KMS-11 (cell line): ENCODE measurements around the gene SLC24A3.
"Not testable (repeated sequence)": the region's sequence is repeated elsewhere in the genome, so short reads cannot be mapped to it uniquely, and the experiment has no call there.

Source experiments
- H2AFZ ChIP-seq: fragments of 200-600 bp; sonication (generic); 2 replicates; pipeline ENCODE4 v1.6.1; 2016; ENCODE audit warnings: antibody characterized with exemption, mixed run types, low read depth
- H3K27ac ChIP-seq: fragments of 200-600 bp; sonication (generic); 2 replicates; pipeline ENCODE4 v1.6.1; 2016; ENCODE audit warnings: mild to moderate bottlenecking, mixed run types
- H3K27me3 ChIP-seq: fragments of 200-600 bp; sonication (generic); 2 replicates; pipeline ENCODE4 v1.6.1; 2017; ENCODE audit warnings: mild to moderate bottlenecking, low read depth, mixed run types, moderate library complexity; ENCODE audit not compliant: insufficient read depth
- H3K36me3 ChIP-seq: fragments of 200-600 bp; sonication (generic); 2 replicates; pipeline ENCODE4 v1.6.1; 2017; ENCODE audit warnings: mild to moderate bottlenecking, mixed run types; ENCODE audit not compliant: insufficient read depth
- H3K4me1 ChIP-seq: fragments of 200-600 bp; sonication (generic); 2 replicates; pipeline ENCODE4 v1.6.1; 2016; ENCODE audit warnings: mild to moderate bottlenecking, low read depth, mixed run types; ENCODE audit not compliant: poor library complexity, severe bottlenecking
- H3K4me2 ChIP-seq: fragments of 200-600 bp; sonication (generic); 2 replicates; pipeline ENCODE4 v1.7.0; 2016; ENCODE audit warnings: mild to moderate bottlenecking, mixed run types
- H3K4me3 ChIP-seq: fragments of 200-600 bp; sonication (generic); IDR thresholded peaks from 2 replicates; pipeline ENCODE4 v1.6.1; 2017; ENCODE audit warnings: low read depth, low read length, mixed read lengths; ENCODE audit not compliant: insufficient read depth
- H3K79me2 ChIP-seq: fragments of 200-600 bp; sonication (generic); 2 replicates; pipeline ENCODE4 v1.6.1; 2016; ENCODE audit warnings: low read depth, mixed run types; ENCODE audit not compliant: insufficient read depth
- H3K9ac ChIP-seq: fragments of 200-600 bp; sonication (generic); 2 replicates; pipeline ENCODE4 v1.6.1; 2016; ENCODE audit warnings: mild to moderate bottlenecking, mixed run types
- H4K20me1 ChIP-seq: fragments of 200-600 bp; sonication (generic); 2 replicates; pipeline ENCODE4 v1.6.1; 2016; ENCODE audit warnings: mild to moderate bottlenecking, mixed run types; ENCODE audit not compliant: insufficient read depth
- TF ChIP-seq, protein P1 (sequence below): fragments of 200-600 bp; sonication (generic); conservative IDR thresholded peaks from 2 replicates; pipeline ENCODE4 v1.6.1; 2017; ENCODE audit warnings: low read depth, mild to moderate bottlenecking, antibody characterized with exemption, low read length, moderate library complexity, mixed read lengths

Gene SLC24A3

DNA sequence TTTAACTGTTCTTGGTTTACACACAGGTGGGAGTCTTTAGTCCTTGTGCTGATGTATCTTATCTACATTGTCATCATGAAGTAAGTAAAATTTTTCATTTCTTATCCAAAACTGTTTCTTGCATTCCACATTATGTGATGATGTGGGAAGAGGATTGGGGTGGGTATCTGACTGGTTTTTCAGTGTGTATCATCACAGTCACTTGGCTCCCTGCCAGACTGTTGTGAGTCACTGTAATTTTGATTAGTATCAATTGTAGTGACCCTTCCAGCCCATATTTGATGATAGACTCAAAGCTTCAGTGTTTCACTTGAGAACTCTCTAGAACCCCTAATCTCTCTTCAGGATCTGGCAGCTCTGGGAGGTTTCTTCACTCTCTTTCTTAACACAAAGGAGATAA is 461.1 kb downstream of the SLC24A3 start:
- Histone ChIP-seq H2AFZ (no peak overlapping the region), H3K27ac (no peak overlapping the region), H4K20me1 (no peaks in the 10 kb centered on the region), H3K36me3 (no peaks in the 10 kb centered on the region), H3K27me3 (no peaks in the 10 kb centered on the region), H3K4me1 (no peaks in the 10 kb centered on the region), H3K4me2 (no peak overlapping the region), H3K4me3 (no peak overlapping the region), H3K9ac (no peak overlapping the region), H3K79me2 (no peaks in the 10 kb centered on the region)
- TF ChIP-seq, protein P1, sequence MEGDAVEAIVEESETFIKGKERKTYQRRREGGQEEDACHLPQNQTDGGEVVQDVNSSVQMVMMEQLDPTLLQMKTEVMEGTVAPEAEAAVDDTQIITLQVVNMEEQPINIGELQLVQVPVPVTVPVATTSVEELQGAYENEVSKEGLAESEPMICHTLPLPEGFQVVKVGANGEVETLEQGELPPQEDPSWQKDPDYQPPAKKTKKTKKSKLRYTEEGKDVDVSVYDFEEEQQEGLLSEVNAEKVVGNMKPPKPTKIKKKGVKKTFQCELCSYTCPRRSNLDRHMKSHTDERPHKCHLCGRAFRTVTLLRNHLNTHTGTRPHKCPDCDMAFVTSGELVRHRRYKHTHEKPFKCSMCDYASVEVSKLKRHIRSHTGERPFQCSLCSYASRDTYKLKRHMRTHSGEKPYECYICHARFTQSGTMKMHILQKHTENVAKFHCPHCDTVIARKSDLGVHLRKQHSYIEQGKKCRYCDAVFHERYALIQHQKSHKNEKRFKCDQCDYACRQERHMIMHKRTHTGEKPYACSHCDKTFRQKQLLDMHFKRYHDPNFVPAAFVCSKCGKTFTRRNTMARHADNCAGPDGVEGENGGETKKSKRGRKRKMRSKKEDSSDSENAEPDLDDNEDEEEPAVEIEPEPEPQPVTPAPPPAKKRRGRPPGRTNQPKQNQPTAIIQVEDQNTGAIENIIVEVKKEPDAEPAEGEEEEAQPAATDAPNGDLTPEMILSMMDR: no peak

DNA sequence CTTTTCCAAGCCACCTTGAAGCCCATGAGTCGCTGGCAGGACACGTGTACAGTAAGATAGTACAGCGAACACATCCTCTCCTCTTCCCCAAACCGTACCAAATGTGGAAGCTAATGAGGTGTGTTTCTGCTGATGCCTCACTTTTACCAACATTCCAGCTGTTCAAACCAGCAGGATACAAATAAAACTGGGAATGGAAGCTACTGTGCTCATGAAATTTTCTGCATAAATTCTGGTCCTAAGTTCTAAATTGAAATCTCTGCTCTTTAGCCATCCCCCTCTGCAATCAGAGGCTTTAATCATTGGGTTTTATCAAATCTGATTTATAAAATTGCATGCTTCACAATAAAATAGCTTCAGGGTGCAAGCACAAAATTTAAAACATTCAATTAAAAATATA is 463.8 kb downstream of the SLC24A3 start:
- Histone ChIP-seq H3K9ac (no peak overlapping the region), H3K4me2 (no peak overlapping the region), H3K4me3 (no peak overlapping the region), H2AFZ (no peak overlapping the region), H3K27ac (no peak overlapping the region), H3K36me3 (no peaks in the 10 kb centered on the region), H4K20me1 (no peaks in the 10 kb centered on the region), H3K4me1 (no peaks in the 10 kb centered on the region), H3K79me2 (no peaks in the 10 kb centered on the region), H3K27me3 (no peaks in the 10 kb centered on the region)
- TF ChIP-seq, protein P1: no peak

DNA sequence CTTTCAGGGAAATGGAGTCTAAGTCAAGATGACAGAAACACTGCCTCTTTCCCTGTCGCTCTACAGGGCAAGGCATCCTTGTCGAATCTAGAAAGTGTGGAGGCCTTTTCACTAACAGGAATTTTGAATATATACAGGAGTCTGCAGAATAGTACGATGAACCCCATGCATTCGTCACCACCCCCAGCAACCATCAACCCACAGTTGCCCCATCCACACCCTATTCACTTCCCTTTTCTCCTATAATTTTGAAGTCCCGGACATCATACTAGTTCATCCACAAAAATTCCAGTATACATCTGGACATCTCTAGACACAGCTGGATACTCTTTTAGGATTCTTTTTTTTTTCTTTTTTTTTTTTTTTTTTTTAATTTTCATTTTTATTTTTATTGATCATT is 464.9 kb downstream of the SLC24A3 start:
- Histone ChIP-seq H3K27me3 (no peaks in the 10 kb centered on the region), H3K79me2 (no peaks in the 10 kb centered on the region), H3K27ac (no peak overlapping the region), H3K4me2 (no peak overlapping the region), H3K9ac (no peak overlapping the region), H3K4me1 (no peaks in the 10 kb centered on the region), H3K36me3 (no peaks in the 10 kb centered on the region), H2AFZ (no peak overlapping the region), H4K20me1 (no peaks in the 10 kb centered on the region), H3K4me3 (no peak overlapping the region)
- TF ChIP-seq, protein P1: no peak

DNA sequence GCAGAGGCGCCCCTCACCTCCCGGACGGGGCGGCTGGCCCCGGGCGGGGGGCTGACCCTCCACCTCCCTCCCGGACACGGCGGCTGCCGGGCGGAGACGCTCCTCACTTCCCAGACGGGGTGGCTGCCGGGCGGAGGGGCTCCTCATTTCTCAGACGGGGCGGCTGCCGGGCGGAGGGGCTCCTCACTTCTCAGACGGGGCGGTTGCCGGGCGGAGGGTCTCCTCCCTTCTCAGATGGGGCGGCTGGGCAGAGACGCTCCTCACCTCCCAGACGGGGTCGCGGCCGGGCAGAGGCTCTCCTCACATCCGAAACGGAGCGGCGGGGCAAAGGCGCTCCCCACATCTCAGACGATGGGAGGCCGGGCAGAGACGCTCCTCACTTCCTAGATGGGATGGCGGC is 466.1 kb downstream of the SLC24A3 start:
- H3K36me3 ChIP-seq, H3K27me3 ChIP-seq: not testable (repeated sequence)

DNA sequence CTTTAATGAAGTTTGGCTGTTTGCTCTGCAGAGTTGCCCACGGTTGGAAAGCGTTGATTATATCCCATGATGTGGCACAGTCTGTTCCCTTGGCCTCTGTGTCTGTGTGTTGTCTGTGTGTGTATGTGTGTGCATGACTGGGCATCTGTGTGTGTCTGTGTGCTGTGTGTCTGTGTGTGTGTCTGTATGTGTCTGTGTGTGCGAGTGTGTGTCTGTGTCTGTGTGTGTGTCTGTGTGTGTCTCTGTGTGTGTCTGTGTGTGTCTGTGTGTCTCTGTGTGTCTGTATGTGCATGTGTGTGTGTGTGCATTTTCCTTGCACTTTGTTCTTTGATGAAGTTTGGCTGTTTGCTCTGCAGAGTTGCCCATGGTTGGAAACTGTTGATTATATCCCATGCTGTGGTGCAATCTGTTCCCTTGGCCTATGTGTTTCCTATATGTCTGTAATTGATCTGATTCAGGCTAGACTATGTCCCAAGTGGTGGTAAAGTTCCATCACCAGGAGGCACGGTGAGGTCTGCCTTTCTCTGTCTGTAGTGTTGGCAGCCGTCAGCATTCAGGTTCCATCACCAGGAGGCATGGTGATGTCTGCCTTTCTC is 467.6 kb downstream of the SLC24A3 start:
- no peak overlapping the region for H3K4me2 ChIP-seq
- H3K27me3 ChIP-seq: no peaks in the 10 kb centered on the region
- H3K36me3 ChIP-seq: no peaks in the 10 kb centered on the region
- H3K4me1 ChIP-seq: no peaks in the 10 kb centered on the region
- TF ChIP-seq, protein P1: no peak
- H4K20me1 ChIP-seq: no peaks in the 10 kb centered on the region
- H3K27ac ChIP-seq: no peak overlapping the region
- H3K9ac ChIP-seq: no peak overlapping the region
- H3K79me2 ChIP-seq: no peaks in the 10 kb centered on the region
- H3K4me3 ChIP-seq: no peak overlapping the region
- H2AFZ ChIP-seq: no peak overlapping the region

More for the DNA sequence above, 466.1 kb downstream of the SLC24A3 start:
- H2AFZ ChIP-seq, H3K4me1 ChIP-seq, H3K9ac ChIP-seq, H3K4me2 ChIP-seq, H3K79me2 ChIP-seq, H3K4me3 ChIP-seq, H4K20me1 ChIP-seq, H3K27ac ChIP-seq: not testable (repeated sequence)
